ENCODE measurements around the gene NPBWR2.

GRCh38 chr20:64155258-64156135 lies 48.1 kb upstream of the NPBWR2 start:
- no peak for TF ChIP-seq CTCF (IDR thresholded peaks at IDR 0.05; ENCODE audit: low read length)
- TF ChIP-seq EZH2 (IDR thresholded peaks at IDR 0.05; ENCODE audit: borderline replicate concordance, low read length) = no peak
